ENCODE results near the gene KLF13.

The KLF13 gene

DNA sequence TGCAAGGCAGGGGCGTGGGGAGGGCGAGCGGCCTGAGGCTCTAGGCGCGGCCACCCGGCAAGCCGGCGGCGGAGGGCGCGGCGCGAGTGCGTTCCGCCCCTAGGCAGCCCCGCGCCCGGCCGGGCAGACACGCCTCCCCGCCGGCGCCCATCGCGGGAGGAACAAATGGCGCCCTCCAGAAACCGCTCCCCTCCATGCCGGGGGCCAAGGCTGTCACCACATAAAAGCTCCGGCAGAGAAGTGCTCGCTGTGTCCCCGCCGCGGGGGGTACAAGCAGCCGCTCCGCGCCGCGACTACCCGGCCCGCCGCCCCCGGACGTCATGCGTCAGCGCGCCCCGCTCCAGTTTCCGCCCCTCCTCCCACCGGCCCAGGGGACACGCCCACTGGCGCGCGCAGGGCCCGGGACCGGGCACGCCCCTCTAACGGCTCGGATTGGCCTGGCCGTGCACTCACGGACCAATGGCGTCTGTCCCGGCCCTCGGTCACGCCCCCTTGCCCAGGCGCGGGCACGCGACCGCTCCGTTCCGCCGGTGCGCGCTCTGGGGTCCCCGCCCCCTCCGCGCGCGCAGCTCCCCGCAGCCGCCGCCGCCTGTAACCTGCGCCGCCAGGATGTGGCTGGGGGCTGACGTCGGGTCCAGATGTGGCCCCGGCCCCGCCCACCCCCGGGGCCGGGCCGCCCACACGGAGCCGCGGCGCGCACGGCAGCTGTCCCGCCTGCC lies at the start of gene KLF13:
KLF13 (plus strand) TSS at position 680 of the 719 bp plus-strand sequence. CDS start 378 bp downstream, outside the sequence.
- Mint-ChIP-seq H3K4me1 (ENCODE audit: low read depth) (peaks cover 52% of the 10 kb centered on the region), H3K36me3 (ENCODE audit: low read depth) (peaks cover 33% of the 10 kb centered on the region), H3K9me3 (peaks cover 6% of the 10 kb centered on the region), H3K27ac (peak within 1 kb of the TSS; percentile 77), H3K27me3 (ENCODE audit: low read depth) (no peaks in the 10 kb centered on the region), H3K4me3 (peak within 1 kb of the TSS; percentile 71)

DNA sequence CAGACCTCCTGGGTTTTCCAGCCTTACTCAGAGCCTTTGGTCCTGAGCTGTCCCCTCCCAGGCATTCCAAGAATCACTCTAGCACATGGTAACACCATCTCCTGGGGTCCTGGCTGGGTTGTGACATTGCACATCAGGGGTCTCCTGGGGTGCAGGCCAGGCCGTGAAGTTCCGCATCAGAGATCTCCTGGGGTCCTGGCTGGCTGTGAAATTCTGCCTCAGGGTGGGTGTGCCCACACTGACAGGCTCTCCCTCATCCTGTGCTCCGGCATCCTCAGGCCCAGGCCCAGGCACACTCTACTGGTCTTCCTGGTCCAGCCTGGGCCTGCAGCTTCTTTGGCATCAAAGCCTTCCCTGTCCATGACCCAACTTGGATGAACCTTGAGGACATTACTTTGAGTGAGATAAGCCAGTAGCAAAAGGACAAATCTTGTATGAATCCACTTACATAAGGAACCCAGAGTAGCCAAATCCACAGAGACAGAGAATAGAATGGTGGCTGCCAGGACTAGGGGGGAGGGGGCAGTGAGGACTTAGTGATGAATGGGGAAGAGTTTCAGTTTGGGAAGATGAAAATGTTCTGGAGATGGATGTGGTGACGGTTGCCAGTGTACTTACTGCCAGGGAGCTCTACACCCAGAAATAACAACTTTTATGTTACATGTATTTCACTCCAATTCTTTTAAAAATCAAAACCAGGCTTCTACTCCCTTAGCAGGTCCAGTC lies 49.1 kb upstream of the KLF13 start:
- Mint-ChIP-seq H3K4me1 (ENCODE audit: low read depth) (peaks cover 15% of the 10 kb centered on the region), H3K27me3 (ENCODE audit: low read depth) (peaks cover 2% of the 10 kb centered on the region), H3K4me3 (no peak overlapping the region), H3K36me3 (ENCODE audit: low read depth) (peaks cover 1% of the 10 kb centered on the region), H3K9me3 (no peaks in the 10 kb centered on the region), H3K27ac (no peak overlapping the region)

DNA sequence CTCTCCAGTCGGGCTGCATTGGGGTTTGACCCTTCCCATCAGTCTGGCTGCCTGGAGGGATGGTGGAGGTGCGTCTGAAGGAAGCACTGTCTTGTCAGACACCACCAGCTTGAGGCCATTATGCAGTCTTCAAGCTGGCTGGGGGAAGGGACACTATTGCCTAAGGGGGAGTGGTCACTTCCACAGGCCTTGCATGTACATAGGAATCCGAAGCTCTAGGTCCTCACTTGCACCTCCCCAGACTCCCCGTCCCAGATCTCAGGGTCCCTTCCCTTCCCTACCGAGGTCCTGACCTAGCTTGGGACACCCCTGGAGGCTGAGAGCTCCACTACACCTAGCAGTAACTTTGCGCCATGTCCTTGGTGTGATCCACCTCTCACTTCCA lies 48.6 kb upstream of the KLF13 start:
- H3K4me3 Mint-ChIP-seq, result no peak overlapping the region
- H3K27ac Mint-ChIP-seq, result no peak overlapping the region
- no peaks in the 10 kb centered on the region for H3K9me3 Mint-ChIP-seq
- peaks cover 7% of the 10 kb centered on the region for H3K27me3 Mint-ChIP-seq (ENCODE audit: low read depth)
- H3K4me1 Mint-ChIP-seq (ENCODE audit: low read depth), result peaks cover 15% of the 10 kb centered on the region
- peaks cover 2% of the 10 kb centered on the region for H3K36me3 Mint-ChIP-seq (ENCODE audit: low read depth)

DNA sequence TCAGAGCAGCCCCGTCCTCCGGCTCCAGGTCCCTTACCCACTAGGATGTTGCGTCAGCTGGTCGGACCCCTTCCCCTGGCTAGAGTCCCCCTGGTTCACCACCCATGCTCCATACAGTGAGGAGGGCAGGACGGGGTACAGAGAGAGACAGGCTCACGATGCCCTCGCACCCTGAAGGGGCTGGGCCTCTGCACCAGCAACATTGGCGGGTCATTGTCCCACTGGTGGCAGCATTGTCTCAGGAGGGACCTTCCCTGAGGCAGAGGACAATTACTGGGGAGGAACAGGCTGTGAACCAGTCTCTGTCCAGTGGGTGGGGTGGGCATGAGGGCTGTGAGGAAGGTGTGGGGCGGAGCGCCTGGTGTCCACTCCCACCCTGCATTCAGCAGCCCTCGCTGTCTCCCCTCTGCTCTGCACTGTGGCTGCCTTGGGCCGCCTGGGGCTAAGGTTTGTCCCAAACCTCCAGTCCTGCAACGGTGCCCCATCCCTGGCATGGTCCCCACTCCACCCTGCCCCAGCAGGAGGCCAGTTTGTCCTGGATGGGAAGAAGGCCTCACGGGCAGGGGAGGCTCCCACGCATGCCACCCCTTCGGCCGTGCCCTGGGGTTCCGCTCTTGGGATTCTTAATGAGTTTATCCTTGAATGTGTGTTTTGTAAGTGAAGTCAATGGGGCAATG lies 48.0 kb upstream of the KLF13 start:
- Mint-ChIP-seq H3K9me3 (no peaks in the 10 kb centered on the region), H3K27me3 (ENCODE audit: low read depth) (peaks cover 12% of the 10 kb centered on the region), H3K4me1 (ENCODE audit: low read depth) (peaks cover 13% of the 10 kb centered on the region), H3K27ac (peak overlapping the region; percentile 3), H3K36me3 (ENCODE audit: low read depth) (peaks cover 4% of the 10 kb centered on the region), H3K4me3 (no peak overlapping the region)

DNA sequence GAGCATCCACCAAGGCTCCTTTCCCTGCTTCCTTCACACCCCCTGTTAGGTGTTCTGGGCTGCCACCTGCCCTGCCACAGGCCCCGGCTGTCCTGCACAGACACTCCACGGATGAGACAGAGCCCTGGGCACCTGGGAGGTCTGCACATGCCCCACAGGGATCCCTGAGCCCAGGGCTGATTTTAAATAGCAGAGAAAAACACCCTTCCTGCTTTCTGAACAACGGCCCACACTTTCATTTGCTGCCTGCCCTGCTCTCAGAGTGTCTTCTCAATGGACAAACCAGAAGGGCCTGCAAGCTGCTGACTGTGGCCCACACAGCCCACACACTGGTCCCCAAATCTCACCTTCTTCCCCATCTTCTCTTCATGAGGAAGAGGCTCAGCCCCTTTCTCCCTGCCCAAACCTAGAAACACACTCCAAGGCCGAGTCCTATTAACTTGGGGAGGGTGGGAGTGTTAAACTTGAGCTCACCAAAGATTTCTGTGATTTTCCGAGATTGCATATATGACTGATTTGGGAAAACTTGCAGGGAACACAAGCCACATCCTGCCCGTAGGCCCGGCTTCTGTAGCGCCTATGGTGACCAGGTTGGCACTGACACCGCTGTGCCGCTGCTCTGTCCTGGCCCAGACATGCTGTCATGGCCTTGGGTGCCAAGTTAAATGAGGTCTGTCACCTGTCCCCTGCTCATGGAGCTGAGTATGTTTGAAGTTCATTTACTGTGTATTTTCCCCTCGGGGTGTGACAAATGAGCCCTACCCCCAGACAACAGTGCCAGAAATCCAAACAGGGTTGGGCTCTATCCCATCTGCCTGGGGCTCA lies 47.2 kb upstream of the KLF13 start:
- Mint-ChIP-seq H3K4me1 (ENCODE audit: low read depth) (peaks cover 8% of the 10 kb centered on the region), H3K27me3 (ENCODE audit: low read depth) (peaks cover 16% of the 10 kb centered on the region), H3K4me3 (no peak overlapping the region), H3K9me3 (no peaks in the 10 kb centered on the region), H3K36me3 (ENCODE audit: low read depth) (peaks cover 4% of the 10 kb centered on the region), H3K27ac (peak overlapping the region; percentile 59)

DNA sequence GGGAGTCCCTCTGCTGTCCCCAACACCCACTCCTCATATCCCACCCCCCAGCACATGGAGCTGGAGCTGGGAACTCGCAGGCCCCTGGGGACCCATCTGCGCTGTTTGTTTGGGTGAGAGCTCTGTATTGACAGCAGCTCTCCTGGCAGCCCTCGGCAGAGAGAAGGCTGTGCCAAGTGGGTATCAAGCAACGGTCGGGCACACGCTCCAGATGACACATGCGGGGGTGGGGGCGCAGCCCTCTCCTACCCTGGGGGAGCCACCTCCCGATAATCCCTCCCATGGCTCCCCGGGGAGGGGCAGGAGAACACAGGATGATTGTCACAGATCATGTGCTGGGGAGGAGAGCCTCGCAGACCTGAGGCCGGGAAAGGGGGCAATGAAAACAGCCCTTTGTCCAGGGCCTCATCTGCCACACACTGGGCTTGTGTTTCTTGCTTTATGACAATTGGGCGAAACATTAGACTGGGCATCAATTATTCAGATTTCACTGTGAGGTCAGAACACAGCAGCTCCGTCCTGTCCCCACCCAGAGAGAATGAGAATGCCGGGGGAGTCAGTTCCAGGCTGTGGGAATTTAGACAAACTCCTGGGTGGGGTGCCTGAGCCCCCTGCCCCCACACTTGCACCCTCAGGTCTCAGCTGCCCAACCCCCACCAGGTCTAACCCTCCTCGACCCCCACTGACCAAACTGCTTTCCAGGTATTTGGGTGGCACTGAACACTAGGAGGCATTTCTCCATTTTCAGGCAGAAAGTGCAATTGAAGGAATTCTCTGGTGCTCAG lies 46.4 kb upstream of the KLF13 start:
- H3K4me3 Mint-ChIP-seq, result no peak overlapping the region

DNA sequence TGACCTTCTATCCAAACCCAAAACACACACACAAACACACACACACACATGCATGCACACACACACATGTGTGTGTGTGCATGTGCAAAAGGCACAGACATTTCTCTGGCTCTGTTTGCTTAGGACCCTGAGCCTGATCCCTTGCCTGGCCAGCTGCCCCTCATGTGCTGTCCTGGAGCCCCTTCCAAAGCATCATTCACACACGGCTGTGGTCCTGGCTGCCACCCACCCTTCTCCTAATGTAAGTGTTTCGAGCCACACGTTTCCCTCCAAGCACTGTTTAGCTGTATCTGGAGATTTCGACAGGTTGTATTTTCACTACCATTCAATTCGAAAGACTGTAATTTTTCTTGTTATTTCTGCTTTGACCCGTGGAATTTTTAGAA lies 45.8 kb upstream of the KLF13 start:
- no peaks in the 10 kb centered on the region for H3K9me3 Mint-ChIP-seq
- H3K27ac Mint-ChIP-seq, result no peak overlapping the region
- H3K36me3 Mint-ChIP-seq (ENCODE audit: low read depth), result peaks cover 4% of the 10 kb centered on the region
- peaks cover 3% of the 10 kb centered on the region for H3K4me1 Mint-ChIP-seq (ENCODE audit: low read depth)
- no peak overlapping the region for H3K4me3 Mint-ChIP-seq
- H3K27me3 Mint-ChIP-seq (ENCODE audit: low read depth), result peaks cover 17% of the 10 kb centered on the region

More for the DNA sequence above, 46.4 kb upstream of the KLF13 start:
- Mint-ChIP-seq H3K9me3 (no peaks in the 10 kb centered on the region), H3K4me1 (ENCODE audit: low read depth) (peaks cover 2% of the 10 kb centered on the region), H3K36me3 (ENCODE audit: low read depth) (peaks cover 4% of the 10 kb centered on the region), H3K27me3 (ENCODE audit: low read depth) (peaks cover 17% of the 10 kb centered on the region), H3K27ac (no peak overlapping the region)

DNA sequence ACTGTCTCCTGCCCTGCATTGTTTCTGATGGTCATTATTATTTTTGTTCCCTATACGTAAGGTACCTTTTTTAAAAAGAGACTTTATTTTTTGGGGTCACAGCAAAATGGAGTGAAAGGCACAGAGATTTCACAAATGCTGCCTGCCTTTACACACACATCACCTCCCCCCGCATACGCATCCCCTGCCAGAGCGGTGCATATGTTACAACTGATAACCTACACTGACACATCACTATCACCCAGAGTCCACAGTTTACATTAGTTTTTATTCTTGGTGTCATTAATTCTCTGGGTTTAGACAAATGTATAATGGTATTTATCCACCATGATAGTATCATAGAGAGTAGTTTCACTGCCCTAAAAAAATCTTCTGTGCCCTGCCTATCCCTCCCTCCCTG lies 43.6 kb upstream of the KLF13 start:
- no peak overlapping the region for H3K27ac Mint-ChIP-seq
- H3K4me3 Mint-ChIP-seq, result no peak overlapping the region
- peaks cover 7% of the 10 kb centered on the region for H3K36me3 Mint-ChIP-seq (ENCODE audit: low read depth)
- peaks cover 32% of the 10 kb centered on the region for H3K27me3 Mint-ChIP-seq (ENCODE audit: low read depth)
- H3K9me3 Mint-ChIP-seq, result peaks cover 9% of the 10 kb centered on the region
- peaks cover 4% of the 10 kb centered on the region for H3K4me1 Mint-ChIP-seq (ENCODE audit: low read depth)

DNA sequence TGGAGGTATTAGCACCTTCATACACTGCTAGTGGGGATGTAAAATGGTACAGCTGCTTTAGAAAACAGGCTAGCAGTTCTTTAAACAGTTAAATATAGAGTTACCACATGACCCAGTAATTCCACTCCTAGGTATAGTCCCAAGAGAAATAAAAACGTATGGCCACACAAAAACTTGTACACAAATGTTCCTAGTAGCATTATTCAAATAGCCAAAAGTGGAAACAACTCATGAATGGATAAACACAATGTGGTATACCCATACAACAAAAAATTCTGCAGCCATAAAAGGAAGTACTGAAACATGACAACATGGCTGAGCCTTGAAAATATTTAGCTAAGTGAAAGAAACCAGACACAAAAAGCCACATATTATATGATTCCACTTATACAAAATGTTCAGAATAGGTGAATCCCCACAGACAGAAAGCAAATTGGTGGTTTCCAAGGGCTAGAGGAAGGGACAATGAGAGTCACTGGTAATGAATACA lies 40.8 kb upstream of the KLF13 start:
- Mint-ChIP-seq H3K36me3 (ENCODE audit: low read depth) (peaks cover 7% of the 10 kb centered on the region), H3K27me3 (ENCODE audit: low read depth) (peaks cover 41% of the 10 kb centered on the region), H3K27ac (no peak overlapping the region), H3K9me3 (peaks cover 11% of the 10 kb centered on the region), H3K4me1 (ENCODE audit: low read depth) (peaks cover 4% of the 10 kb centered on the region), H3K4me3 (no peak overlapping the region)

DNA sequence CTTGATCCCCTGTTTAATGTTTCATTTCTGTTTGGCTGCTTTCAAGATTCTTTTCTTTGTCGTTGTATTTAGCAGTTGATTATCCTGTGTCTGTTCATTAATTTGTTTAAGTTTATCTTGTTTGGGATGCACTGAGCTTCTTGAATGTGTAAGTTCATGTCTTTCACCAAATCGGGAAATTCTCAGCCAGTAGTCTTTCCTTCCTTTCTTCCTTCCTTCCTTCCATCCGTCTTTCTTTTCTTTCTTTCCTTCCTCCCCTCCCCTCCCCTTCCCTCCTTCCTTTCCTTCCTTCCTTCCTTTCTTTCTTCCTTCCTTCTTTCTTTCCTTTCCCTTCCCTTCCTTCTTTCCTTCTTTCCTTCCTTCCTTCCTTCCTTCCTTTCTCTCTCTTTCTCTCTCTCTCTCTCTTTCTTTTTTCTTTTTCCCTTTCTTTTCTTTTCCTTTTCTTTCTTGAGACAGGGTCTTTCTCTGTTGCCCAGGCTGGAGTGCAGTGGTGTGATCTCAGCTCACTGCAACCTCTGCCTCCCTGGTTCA lies 35.5 kb upstream of the KLF13 start:
- Mint-ChIP-seq H3K27me3 (ENCODE audit: low read depth) (peaks cover 63% of the 10 kb centered on the region), H3K36me3 (ENCODE audit: low read depth) (peaks cover 4% of the 10 kb centered on the region), H3K27ac (no peak overlapping the region), H3K4me3 (no peak overlapping the region), H3K9me3 (peaks cover 11% of the 10 kb centered on the region), H3K4me1 (ENCODE audit: low read depth) (peaks cover 2% of the 10 kb centered on the region)

DNA sequence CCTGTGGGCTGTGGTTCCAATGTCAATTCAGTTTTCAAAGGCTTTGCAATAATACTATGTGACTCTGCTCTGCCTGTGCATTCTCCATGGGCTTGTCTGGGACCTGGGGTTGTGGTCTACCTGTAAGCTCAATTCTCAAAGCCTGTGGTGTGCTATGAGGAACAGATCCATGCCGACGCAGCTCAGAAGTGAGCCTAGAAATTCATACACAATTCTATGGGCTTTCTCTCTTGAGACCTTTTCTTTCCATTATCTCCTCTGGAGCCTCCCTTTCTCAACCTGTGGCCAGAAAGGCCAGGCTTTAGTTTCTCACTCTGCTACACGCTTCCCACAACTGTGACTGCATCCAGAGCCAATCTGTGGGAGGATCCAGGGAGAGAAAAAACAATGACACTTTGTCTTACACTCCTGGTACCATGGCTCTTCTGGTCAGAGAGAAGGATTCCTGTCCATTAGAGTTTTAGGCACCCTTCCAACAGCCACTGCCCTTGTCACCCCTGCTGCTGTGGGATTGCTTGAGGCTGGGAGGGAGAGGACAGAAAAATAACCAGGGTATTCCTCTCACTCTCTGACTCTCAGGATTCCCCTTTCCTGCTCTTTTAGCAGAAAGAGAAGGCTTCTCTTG lies 34.1 kb upstream of the KLF13 start:
- peaks cover 2% of the 10 kb centered on the region for H3K4me1 Mint-ChIP-seq (ENCODE audit: low read depth)
- H3K36me3 Mint-ChIP-seq (ENCODE audit: low read depth), result peaks cover 2% of the 10 kb centered on the region
- H3K27me3 Mint-ChIP-seq (ENCODE audit: low read depth), result peaks cover 56% of the 10 kb centered on the region
- H3K9me3 Mint-ChIP-seq, result peaks cover 6% of the 10 kb centered on the region
- no peak overlapping the region for H3K4me3 Mint-ChIP-seq
- no peak overlapping the region for H3K27ac Mint-ChIP-seq

DNA sequence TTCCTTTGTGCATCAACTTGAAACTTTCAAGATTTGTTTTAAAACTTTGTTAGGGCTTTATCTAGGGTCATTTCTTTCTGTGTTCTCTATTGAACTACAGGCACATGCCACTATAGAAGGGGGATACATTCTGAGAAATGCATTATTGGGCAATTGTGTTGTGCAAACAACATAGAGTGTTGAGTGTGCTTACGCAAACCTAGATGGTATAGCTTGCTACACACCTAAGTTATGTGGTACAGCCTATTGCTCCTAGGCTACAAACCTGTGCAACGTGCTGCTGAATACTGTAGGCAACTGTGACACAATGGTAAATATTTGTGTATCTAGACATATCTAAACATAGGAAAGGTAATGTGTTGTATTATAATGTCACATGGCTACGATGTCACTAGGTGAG lies 33.0 kb upstream of the KLF13 start:
- Mint-ChIP-seq H3K9me3 (no peaks in the 10 kb centered on the region), H3K4me3 (no peak overlapping the region), H3K27ac (no peak overlapping the region), H3K4me1 (ENCODE audit: low read depth) (peaks cover 5% of the 10 kb centered on the region), H3K27me3 (ENCODE audit: low read depth) (peaks cover 47% of the 10 kb centered on the region), H3K36me3 (ENCODE audit: low read depth) (peaks cover 2% of the 10 kb centered on the region)

DNA sequence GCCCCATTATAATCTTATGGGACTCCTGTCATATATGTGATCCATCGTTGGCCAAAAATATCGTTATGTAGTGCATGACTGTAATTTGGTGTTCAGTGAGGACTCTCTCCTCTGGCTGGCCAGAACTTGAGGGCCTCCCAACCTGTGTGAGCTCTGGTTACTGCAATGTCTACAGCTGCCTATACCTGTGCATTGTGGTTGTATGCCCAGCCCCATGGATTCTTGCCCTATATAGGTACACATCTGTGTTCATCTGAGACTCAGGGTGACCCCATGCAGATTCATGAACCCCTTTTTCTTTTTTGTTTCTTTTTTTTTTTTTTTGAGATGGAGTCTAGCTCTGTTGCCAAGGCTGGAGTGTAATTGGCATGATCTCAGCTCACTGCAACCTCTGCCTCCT lies 32.6 kb upstream of the KLF13 start:
- Mint-ChIP-seq H3K4me1 (ENCODE audit: low read depth) (peaks cover 5% of the 10 kb centered on the region), H3K36me3 (ENCODE audit: low read depth) (peaks cover 2% of the 10 kb centered on the region), H3K4me3 (no peak overlapping the region), H3K27me3 (ENCODE audit: low read depth) (peaks cover 47% of the 10 kb centered on the region), H3K9me3 (no peaks in the 10 kb centered on the region), H3K27ac (no peak overlapping the region)

Measured in T-helper 1 cell treated with Interleukin-12 subunit alpha and Interleukin-12 subunit beta and Interleukin-4 antibody, amounts not matched to agents 30 μg/mL and 1 μg/mL, for 36 hours (primary cell).